Measurements from ENCODE around the gene MFSD12.

Gene MFSD12

DNA sequence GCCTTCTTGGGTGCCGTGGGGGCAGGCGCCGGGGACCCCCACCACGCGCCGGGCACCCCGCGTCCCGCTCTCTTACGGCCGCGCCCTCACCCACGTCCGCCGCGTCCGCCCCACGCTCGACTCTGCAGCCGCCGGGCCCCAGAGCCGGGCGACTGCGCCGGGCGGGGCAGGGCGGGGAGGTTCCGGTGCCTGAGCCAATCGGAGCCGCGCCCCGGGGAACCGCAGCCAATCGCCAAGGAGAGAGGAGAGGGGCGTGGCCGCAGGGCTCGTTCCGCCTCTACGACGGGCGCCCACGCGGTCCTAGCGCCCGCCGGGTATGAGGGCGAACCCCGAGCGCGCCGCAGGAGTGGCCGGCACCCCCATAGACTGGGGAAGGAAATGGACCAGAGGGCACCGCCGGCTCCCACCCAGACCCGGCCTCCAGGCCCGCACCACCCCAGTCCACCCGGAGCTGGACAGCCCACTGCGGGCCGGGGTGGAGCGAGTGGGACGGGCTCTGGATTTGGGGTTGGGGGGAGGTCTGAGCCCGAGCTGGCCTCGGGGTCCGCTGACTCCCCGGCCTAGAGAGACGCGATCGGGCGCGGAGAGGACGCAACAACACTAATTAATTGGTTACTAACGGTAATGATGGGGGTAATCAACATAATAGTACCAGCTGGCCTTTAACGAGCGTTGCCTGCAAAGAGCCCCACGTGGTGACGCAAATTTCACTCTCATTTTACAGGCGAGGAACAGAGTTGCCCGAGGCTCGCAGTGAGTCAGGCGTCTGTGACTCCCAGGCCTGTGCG, at the start of gene MFSD12:
TSS of gene MFSD12 (minus strand) at position 126 of the 788 bp plus-strand sequence. CDS start 183 bp downstream, outside the sequence.
- DNase-seq: peak; percentile 75 to 89

DNA sequence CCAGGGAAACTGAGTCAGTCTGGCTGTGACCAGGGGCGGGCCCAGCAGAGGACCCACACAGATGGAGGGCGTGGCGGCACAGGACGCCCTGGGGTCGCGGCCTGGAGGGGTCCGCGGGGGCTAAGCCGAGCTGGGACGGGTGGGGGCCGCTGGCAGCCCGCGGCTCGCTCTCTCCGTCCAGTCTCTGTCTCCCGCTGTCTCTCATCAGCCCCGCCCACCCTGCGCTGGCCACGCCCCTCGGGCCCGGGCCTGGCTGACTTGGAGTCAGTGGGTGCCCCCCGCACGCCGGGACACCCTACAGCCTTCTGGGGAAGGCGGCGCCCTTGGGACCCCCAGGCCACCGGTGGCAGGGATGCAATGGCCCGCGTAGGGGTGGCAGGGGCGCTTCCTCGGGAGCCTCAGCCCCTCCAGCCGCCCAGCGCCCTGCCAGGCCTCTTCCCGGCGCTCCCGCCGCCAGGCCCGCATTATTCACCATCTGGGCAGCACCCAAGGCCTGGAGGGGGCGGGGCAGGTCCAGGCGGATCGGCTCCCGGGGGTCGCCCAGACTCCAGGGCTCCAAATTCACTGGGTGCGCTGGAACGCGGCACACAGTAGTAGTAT, 49.4 kb upstream of the MFSD12 start, which contains the start of gene TBXA2R:
TSS of gene TBXA2R (minus strand) at position 186 of the 600 bp plus-strand sequence. CDS start 6,241 bp downstream, outside the sequence.
- no peak for DNase-seq

DNA sequence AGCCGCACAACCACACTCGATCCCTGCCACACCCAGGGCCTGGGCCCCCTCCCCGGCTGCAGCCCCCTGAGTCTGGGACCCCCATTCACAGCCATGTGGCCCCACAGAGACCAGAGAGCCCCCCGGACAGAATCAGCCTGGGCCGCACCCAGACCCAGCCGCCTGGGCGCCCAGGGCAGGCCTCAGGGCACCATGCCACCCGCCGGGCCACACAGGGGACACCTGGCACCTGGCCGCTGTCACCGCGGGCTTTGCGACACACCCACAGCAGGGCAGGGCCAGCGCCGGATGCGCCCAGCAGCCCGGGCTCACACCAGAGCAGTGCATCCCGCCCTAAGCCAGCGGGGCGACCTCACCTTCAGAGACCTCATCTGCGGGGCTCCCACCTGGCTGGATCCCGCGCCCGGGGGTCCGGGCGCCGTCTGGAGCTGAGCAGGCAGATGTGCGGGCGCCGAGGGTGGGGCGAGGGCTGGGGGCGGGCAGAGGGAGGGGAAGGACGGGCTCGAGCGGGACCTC, 48.8 kb upstream of the MFSD12 start:
- DNase-seq: no peak

DNA sequence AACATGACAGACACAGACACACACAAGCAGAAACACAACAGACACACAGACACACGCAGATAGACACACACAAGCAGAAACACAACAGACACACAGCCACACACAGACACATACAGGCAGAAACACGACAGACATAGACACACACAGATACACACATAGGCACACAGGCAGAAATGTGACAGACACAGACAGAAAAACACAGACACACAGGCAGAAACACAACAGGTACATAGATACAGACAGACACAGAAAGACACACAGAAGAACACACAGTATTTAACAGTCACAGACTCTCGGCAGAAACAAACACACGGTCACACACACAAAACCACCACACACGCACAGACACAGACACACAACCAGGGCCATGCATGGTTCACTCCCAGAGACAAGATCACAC, 48.4 kb upstream of the MFSD12 start:
- DNase-seq: no peak

DNA sequence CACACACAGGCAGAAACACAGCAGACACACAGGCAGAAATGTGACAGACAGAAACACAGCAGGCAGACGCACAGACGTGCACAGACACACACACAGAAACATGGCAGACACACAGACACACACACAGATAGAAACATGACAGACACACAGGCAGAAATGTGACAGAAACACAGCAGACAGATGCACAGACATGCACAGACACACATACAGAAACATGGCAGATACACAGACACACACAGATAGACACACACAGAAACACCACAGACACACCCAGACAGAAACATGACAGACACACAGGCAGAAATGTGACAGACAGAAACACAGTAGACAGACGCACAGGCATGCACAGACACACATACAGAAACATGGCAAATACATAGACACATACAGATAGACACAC, 48.0 kb upstream of the MFSD12 start:
- DNase-seq: no peak

DNA sequence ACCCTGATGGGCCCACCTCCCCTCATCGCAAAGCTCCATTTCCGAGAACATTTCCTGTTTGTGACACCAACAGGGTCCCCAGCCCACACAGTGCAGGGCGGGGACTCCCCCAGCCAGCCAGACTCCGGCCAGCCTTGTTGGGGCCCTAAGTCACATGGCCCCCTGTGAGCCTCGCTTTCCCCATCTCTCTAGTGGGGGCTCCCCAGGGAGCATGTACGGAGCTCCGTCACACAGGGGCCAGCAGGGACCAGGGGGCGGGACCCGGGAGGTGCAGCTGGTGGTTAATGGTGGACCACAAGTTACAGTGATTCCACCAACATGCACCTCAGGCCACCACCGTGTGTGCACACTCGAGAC, 47.6 kb upstream of the MFSD12 start:
- no peak for DNase-seq

DNA sequence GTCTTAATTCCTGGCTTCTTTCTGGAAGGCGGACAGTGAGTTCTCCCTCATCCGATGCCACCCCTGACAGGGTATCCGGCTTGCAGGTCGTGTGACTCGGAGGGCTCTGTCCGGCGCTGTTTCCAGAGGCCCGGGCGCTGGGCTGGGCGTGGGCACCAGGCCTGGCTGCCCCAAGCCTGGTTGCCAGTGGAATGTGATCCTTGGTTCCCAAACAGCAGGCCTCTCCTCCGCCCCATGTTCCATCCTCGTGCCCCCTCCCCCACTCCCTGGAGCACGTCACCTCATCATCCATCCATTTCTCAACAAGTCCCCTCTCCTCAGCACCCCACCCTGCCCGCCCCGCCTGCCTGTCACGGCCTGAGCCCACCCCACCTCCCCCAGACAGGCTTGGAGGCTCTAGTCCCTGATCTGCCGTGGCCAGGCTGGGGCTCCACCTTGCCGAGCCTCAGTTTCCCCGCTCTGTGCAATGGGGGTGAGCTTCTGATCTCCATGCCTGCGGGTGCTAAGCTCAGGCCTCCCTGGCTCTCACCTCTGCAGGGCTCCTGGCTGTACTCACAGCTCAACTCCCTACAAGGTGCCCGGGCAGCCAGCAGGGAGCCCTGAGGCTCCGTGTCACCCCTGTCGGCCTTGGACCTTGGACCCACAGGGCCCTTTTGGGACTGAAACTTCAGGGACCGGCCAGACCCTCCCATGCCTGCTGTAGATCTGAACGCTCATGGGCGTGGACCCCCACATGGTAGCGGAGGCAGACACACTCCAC, 47.0 kb upstream of the MFSD12 start:
- no peak for DNase-seq

DNA sequence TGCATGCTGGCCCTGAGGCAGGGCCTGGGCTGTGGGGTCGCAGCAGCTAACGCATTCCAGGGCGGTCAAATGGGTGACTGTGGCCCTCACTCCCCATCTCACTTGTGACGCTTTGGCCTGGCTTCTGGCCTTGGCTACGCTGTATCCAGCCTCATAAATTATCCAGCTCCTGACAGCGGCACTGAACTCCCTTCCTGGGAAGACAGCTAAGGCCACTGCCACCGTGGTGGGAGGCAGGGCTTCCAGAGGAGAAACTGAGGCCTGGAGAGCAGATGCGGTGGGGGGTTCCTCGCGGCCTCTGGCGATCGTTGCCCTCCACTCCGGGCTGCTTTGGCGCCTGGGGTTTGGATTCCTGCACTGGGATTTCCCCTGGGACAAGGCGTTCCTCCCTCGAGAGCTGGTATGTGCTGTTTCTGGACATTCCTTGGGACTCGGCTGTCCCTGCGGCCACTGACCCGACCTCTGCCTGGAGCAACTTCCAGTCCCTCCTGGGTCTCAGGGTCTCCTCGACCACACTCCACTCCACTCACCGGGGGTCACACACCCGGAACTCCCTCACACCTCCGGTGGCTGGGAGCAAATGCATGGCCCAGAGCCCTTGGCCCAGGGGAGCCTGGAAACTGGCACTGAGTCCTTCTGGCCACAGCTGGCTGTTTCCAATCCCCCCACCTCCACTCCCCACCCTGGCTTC, 45.9 kb upstream of the MFSD12 start:
- DNase-seq: no peak

DNA sequence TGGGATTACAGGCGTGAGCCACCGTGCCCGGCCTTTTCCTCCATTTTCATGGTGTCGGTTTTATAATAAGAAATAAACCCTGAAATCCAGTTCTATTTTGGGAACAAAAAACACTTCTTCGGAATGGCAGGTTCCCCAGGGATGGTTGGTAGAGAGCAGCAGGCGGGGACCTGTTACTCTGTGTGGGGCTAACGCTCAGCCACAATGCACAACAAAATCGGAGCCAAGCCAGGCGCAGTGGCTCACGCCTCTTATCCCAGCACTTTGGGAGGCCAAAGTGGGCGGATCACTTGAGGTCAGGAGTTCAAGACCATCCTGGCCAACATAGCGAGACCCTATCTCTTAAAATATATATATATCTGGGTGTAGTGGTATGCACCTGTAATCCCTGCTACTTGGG, 43.6 kb upstream of the MFSD12 start:
- no peak for DNase-seq

DNA sequence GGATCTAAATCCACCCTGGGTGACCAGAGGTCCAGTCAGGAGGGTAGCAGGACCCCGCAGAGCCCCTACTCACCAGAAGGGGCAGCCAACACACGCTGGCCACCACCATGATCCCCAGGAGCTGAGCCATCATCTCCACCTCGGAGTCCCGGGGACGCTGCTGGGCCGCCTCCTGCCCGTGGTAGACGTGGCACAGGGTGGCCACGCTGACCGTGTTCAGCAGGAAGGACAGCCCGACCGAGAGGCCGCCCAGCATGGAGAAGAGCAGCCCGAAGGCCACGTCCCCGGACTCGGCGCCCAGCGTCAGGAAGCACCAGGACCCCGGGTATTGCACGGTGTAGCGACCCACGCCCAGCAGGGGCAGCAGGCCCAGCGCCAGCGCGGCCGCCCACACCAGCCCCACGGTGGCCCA, 42.4 kb upstream of the MFSD12 start:
- DNase-seq: no peak

DNA sequence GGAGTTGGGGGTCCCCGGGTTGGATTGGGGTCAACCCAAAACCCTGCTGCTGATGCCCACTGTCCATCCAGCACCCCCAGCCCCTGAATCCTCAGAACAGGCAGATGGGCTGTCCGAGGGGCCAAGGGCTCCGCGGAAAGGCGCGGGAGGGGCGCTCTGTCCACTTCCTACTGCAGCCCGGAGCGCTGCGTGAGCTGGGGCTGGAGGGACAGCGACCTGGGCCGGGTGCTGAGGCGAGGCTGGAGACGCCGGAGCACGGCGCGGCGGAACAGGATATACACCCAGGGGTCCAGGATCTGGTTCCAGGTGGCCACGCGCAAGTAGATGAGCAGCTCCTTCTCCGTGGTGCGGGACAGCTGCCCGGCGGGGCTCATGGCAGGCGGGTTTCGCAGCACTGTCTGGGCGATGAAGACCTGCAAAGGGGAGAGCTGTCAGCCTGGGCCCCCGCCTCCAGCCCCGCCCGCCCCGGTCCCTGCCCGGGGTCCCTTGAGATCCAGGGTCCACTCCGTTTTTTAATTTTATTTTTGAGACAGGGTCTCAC, 38.2 kb upstream of the MFSD12 start:
- DNase-seq: no peak

DNA sequence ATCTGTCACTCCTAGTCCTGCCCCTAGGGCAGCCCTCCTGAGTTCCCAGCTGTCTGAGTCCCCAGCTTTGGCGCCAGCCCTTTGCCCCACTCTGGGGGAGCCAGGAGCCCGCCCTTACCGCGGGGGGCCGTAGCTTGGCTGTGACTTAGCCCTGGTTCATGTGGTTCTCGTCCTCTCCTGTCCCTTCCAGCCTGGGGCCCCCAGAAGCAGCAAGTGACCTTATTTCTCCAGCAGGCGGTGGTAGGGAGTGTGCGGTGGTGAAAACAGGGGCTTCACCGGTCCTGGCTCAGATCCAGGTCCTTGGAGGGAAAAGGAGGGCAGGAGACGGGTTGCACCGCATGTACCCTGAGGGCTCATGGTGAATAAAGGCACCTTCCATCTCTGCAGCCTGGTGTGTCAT, 35.8 kb upstream of the MFSD12 start:
- no peak for DNase-seq

DNA sequence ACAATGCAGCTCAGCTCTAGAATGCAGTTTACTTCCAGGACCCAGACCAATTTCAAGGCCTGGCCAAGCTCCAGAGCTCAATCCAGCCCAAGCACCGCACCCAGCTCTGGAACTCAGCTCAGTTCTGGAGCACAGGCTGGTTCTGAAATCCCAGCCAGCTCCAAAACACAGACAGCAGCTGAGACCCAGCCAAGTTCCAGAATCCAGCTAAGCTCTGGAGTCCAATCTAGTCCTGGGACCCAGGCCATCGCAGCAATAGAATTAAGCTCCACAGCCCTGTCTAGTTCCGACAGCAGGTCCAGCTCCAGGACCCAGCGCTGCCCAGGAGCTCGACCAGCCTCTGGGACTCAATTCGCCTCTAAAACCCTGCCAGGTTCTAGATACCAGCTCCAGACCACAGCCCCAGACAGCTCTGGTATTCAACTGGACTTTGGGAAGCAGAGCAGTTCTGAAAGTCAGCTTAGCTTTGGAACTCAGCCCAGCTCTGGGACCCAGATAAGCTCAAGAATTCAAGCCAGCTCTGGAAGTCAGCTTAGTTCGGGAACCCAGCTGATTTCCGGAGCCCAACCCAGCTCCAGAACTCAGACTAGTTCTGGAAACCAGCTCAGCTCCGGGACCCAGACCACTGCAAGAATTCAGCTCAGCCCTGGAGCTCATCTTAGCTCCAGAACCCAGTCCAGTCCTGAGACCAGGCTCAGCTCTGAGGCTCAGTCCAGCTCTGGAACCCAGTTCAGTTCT, 34.7 kb upstream of the MFSD12 start:
- DNase-seq: no peak

DNA sequence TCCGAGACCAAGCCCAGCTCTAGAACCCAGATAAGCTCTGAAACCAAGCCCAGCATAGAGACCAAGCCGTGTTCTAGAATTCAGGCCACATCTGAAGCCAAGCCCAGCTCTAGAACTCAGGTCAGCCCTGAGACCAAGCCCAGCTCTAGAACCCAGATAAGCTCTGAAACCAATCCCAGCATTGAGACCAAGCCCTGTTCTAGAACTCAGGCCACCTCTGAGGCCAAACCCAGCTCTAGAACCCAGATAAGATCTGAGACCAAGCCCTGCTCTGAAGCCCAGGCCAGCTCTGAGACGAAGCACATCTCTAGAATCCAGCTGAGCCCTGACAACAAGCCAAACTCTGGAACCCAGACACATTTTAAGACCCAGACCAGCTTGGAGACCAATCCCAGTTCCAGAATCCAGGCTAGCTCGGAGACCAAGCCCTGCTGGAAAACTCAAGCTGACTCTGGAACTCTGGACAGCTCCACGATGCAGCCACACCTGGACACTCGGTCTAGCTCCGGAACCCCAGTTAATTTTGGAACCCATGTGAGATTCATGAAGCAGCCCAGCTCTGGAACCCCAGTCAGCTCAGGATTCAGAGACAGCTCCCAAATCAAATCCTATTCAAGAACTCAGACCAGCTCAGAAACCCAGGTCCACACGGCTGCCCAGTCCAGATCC, 33.7 kb upstream of the MFSD12 start:
- DNase-seq: no peak

DNA sequence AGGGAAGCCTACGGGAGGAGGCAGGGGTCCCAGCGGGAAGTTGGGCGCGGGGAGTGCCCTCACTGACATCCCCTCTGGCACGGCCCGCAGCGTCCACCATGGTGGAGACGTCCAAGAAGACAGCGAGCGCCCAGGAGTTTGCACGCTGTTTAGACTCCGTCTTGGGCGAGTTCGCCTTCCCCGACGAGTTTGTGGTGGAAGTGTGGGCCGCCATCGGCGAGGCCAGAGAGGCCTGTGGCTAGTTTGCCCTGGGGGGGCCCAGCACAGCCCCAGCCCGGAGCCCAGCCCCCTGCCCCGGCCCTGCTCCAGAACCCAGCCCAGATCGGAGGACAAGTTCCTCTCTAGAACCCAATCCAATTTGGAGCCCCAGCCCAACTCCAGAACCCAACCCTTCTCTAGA, 32.6 kb upstream of the MFSD12 start:
- DNase-seq: no peak

DNA sequence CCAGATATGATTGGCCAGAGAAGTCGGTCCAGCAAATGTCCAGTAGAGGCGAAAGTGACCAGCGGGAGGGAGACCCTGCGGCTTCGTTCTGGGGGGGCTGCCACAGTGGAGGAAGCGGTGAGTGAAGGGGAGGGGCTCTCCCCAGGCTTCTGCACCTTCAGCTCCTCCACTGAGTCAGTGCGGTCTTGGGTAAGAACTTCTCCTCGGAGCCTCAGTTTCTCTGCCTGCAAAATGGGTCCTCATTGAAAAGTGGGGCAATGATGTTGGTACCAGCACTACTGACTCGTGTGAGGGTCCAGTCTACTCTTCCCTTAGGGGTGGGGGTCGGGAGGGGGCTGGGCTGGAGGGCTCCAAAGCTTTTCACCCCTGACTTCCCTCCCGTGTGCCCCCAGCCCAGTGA, 32.1 kb upstream of the MFSD12 start:
- no peak for DNase-seq

DNA sequence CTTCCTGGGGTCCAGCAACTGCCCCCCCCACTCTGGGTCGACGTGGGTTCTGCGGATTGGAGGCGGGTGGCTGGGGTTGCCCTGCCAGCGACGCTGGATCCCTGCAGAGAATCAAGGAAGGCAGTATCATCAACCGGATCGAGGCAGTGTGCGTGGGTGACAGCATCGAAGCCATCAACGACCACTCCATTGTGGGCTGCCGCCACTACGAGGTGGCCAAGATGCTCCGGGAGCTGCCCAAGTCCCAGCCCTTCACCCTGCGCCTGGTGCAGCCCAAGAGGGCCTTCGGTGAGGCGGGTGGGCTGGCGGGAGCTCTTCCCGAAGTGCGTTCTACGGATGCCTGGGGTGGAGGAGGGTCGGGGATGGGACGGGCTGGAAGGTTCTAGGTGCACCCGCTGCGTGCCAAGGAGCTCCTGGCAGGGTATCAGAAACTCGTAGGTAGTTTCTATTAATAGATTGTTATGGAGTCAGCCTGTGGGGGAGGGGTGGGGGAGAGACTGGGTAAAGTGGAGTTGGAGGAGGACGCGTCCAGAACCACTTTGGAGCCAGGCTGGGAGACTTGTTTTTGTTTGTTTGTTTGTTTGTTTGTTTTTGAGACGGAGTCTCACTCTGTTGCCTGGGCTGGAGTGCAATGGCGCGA, 29.4 kb upstream of the MFSD12 start:
- DNase-seq: no peak

DNA sequence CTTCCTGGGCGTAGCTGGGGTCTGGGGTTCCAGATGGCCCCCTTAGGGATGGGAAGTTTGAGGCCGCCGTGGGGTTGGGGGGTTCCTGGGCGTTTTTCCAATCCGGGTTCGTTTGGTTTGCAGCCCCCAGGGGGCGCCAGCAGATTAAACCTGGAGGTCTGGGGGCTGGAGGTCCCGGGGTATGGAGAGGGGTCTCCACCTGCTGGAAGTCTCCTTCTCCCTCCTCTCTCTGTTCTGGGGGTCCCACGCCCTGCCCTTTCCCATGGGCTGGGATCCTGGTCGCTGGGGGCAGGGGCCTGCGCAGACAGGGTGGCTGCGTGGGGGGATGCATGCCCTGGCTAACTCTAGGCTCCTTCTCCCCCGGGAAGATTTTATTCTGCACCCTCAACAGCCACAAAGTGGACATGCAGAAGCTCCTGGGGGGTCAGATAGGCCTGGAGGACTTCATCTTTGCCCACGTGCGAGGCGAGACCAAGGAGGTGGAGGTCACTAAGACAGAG, 28.8 kb upstream of the MFSD12 start:
- DNase-seq: no peak

DNA sequence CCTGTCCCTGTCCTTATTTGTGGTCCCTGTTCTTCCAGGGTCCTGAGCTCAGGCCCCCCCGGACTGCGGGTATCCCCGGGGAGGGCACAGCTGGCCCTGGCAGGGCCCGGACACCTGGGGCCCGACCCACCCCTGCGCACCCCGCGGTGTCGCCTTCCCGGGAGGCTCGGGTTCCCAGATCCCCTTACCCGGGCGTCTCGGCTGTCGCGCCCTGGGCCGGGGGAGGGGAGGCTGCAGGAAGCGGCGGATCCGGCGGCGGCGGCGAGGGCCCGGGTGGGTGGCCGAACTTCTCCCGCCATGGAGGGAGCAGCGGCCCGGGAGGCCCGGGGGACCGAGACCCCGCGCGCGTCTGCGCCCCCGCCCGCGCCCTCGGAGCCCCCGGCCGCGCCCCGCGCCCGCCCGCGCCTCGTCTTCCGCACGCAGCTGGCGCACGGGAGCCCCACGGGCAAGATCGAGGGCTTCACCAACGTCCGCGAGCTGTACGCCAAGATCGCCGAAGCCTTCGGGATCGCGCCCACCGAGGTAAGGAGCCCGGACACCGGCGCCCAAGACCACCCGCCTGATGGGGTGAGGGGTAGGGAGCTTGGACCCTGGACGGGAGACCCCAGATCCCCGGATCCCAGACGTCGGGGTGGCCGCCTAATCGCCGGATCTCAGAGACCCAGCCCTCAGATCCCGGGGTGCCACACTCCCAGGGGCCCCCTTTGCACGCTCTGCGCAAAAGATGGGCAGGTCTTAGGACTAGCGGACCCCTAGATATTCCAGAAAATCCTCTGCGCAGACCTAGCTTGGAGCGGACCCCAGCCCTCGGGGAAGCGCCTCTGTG, 28.1 kb upstream of the MFSD12 start, which contains the start of gene GIPC3:
TSS of gene GIPC3 (plus strand) at position 178 of the 826 bp plus-strand sequence. CDS start at position 298, 120 bp downstream.
- DNase-seq: no peak
